Stimulated activated effector memory CD8-positive, alpha-beta T cell treated with anti-CD3 and anti-CD28 coated beads, Interleukin-12 subunit alpha, Interleukin-12 subunit beta, amount 100 ng/mL, for 72 hours (primary cell): ENCODE data around the gene EPHB3.

ENCODE experiments used
- ATAC-seq: fragments of 150-1000 bp; cut with Tn5 transposase; 2 replicates; pipeline ENCODE4 v1.10.0; 2021
- DNase-seq, 2 donors: peaks; one replicate each; pipeline ENCODE4 v3.0.0; 2021 to 2022; ENCODE audit warnings: low spot score in 2 of 2
- H3K27ac Mint-ChIP-seq: one replicate; pipeline ENCODE4 v1.8.0; 2022; ENCODE audit warnings: mild to moderate bottlenecking, mixed read lengths
- H3K36me3 Mint-ChIP-seq: one replicate; pipeline ENCODE4 v1.8.0; 2022; ENCODE audit warnings: mild to moderate bottlenecking, mixed read lengths
- H3K4me1 Mint-ChIP-seq: one replicate; pipeline ENCODE4 v1.8.0; 2022; ENCODE audit warnings: mixed read lengths
- H3K4me3 Mint-ChIP-seq: one replicate; pipeline ENCODE4 v1.8.0; 2022; ENCODE audit warnings: mild to moderate bottlenecking, mixed read lengths
- H3K9me3 Mint-ChIP-seq: one replicate; pipeline ENCODE4 v1.8.0; 2022; ENCODE audit warnings: mixed read lengths

The EPHB3 gene

GRCh38 chr3:184553385-184553784 is 8.2 kb upstream of the EPHB3 start:
- no peaks in the 10 kb centered on the region for H3K36me3 Mint-ChIP-seq
- ATAC-seq, result no peak
- H3K4me3 Mint-ChIP-seq, result no peak overlapping the region
- no peaks in the 10 kb centered on the region for H3K9me3 Mint-ChIP-seq
- H3K4me1 Mint-ChIP-seq, result no peaks in the 10 kb centered on the region
- DNase-seq, result no peak
- no peak overlapping the region for H3K27ac Mint-ChIP-seq

- H3K36me3 Mint-ChIP-seq, result no peaks in the 10 kb centered on the region
- no peaks in the 10 kb centered on the region for H3K4me1 Mint-ChIP-seq
- no peak overlapping the region for H3K27ac Mint-ChIP-seq
- ATAC-seq (no peak), DNase-seq (no peak)
- H3K4me3 Mint-ChIP-seq, result no peak overlapping the region
- H3K9me3 Mint-ChIP-seq, result no peaks in the 10 kb centered on the region
Observed at GRCh38 chr3:184554461-184554860, 7.1 kb upstream of the EPHB3 start.

- DNase-seq (no peak), ATAC-seq (no peak)
- Mint-ChIP-seq H3K9me3 (no peaks in the 10 kb centered on the region), H3K4me3 (no peak overlapping the region), H3K36me3 (no peaks in the 10 kb centered on the region), H3K27ac (no peak overlapping the region), H3K4me1 (peaks cover 11% of the 10 kb centered on the region)
Observed at GRCh38 chr3:184556582-184557347, 4.8 kb upstream of the EPHB3 start.

GRCh38 chr3:184557348-184557950 is 4.1 kb upstream of the EPHB3 start:
- Mint-ChIP-seq H3K4me3 (no peak overlapping the region), H3K4me1 (peaks cover 11% of the 10 kb centered on the region), H3K27ac (no peak overlapping the region), H3K36me3 (no peaks in the 10 kb centered on the region), H3K9me3 (no peaks in the 10 kb centered on the region)
- DNase-seq (no peak), ATAC-seq (no peak)

GRCh38 chr3:184558726-184559125 is 2.9 kb upstream of the EPHB3 start:
- DNase-seq (no peak), ATAC-seq (no peak)
- H3K9me3 Mint-ChIP-seq, result no peaks in the 10 kb centered on the region
- no peaks in the 10 kb centered on the region for H3K36me3 Mint-ChIP-seq
- no peak overlapping the region for H3K27ac Mint-ChIP-seq
- no peak overlapping the region for H3K4me3 Mint-ChIP-seq
- peaks cover 11% of the 10 kb centered on the region for H3K4me1 Mint-ChIP-seq

GRCh38 chr3:184559336-184559735 is 2.2 kb upstream of the EPHB3 start:
- DNase-seq, result no peak
- Mint-ChIP-seq H3K36me3 (no peaks in the 10 kb centered on the region), H3K4me3 (no peak overlapping the region), H3K9me3 (no peaks in the 10 kb centered on the region), H3K27ac (no peak overlapping the region), H3K4me1 (peaks cover 11% of the 10 kb centered on the region)
- no peak for ATAC-seq

- ATAC-seq (no peak), DNase-seq (no peak)
- Mint-ChIP-seq H3K9me3 (no peaks in the 10 kb centered on the region), H3K27ac (peak overlapping the region; percentile 18), H3K36me3 (no peaks in the 10 kb centered on the region), H3K4me3 (peak overlapping the region; percentile 61), H3K4me1 (peaks cover 11% of the 10 kb centered on the region)
Observed at GRCh38 chr3:184560531-184560930, 1.1 kb upstream of the EPHB3 start.

GRCh38 chr3:184561913-184562877 is 610 bp downstream of the EPHB3 start:
- Mint-ChIP-seq H3K4me3 (peak overlapping the region; percentile 61), H3K9me3 (no peaks in the 10 kb centered on the region), H3K27ac (no peak overlapping the region), H3K4me1 (peaks cover 11% of the 10 kb centered on the region), H3K36me3 (no peaks in the 10 kb centered on the region)
- ATAC-seq, result no peak
- DNase-seq, result no peak

GRCh38 chr3:184562878-184563560 is 1.4 kb downstream of the EPHB3 start:
- Mint-ChIP-seq H3K27ac (no peak overlapping the region), H3K4me3 (no peak overlapping the region), H3K9me3 (no peaks in the 10 kb centered on the region), H3K36me3 (no peaks in the 10 kb centered on the region), H3K4me1 (peaks cover 11% of the 10 kb centered on the region)
- ATAC-seq, result no peak
- DNase-seq, result no peak

GRCh38 chr3:184563561-184563925 is 2.0 kb downstream of the EPHB3 start:
- peaks cover 11% of the 10 kb centered on the region for H3K4me1 Mint-ChIP-seq
- DNase-seq (no peak), ATAC-seq (no peak)
- H3K36me3 Mint-ChIP-seq, result no peaks in the 10 kb centered on the region
- H3K9me3 Mint-ChIP-seq, result no peaks in the 10 kb centered on the region
- H3K27ac Mint-ChIP-seq, result no peak overlapping the region
- no peak overlapping the region for H3K4me3 Mint-ChIP-seq

GRCh38 chr3:184563941-184564684 is 2.5 kb downstream of the EPHB3 start:
- no peak for ATAC-seq
- no peak for DNase-seq
- Mint-ChIP-seq H3K4me3 (no peak overlapping the region), H3K4me1 (peaks cover 11% of the 10 kb centered on the region), H3K9me3 (no peaks in the 10 kb centered on the region), H3K36me3 (no peaks in the 10 kb centered on the region), H3K27ac (no peak overlapping the region)

GRCh38 chr3:184564685-184565385 is 3.2 kb downstream of the EPHB3 start:
- peaks cover 11% of the 10 kb centered on the region for H3K4me1 Mint-ChIP-seq
- H3K4me3 Mint-ChIP-seq, result no peak overlapping the region
- H3K27ac Mint-ChIP-seq, result no peak overlapping the region
- no peaks in the 10 kb centered on the region for H3K9me3 Mint-ChIP-seq
- DNase-seq (no peak), ATAC-seq (no peak)
- H3K36me3 Mint-ChIP-seq, result no peaks in the 10 kb centered on the region

GRCh38 chr3:184565421-184566211 is 4.0 kb downstream of the EPHB3 start:
- peaks cover 7% of the 10 kb centered on the region for H3K4me1 Mint-ChIP-seq
- no peak overlapping the region for H3K4me3 Mint-ChIP-seq
- DNase-seq (no peak), ATAC-seq (no peak)
- H3K36me3 Mint-ChIP-seq, result no peaks in the 10 kb centered on the region
- H3K9me3 Mint-ChIP-seq, result no peaks in the 10 kb centered on the region
- no peak overlapping the region for H3K27ac Mint-ChIP-seq
